ENCODE measurements around the gene APBB2. TPM values are rescaled to one million over a fixed set of nuclear protein-coding genes. Genes with fewer than 3 reads are reported as not detected.

Gene APBB2
- polyA plus RNA-seq, 3 donors = 0.15 to 0.33 TPM; not detected in 1

DNA sequence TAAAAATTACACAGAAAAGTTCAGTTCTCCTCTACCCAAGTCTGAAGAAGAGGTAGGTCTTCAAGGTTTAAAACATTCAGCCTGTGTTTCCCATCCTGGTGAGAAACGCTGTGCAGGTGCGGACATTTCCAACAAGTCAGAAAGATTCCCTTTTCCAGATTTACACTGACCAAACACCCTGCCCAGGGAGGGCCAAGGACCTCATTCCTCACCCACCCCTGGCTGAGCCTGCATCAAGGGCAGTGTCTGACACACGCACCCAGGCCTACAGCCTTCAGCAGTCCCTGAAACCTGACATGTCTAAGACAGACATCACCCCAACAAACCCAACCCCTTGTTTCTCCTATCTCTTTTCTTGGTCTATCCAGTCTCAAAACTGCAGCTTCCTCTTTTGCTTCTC, 105.9 kb downstream of the APBB2 start:
- peaks cover 0 to 5% (median 0%) of the 10 kb centered on the region in 7 donors for H3K9me3 Mint-ChIP-seq
- no peak overlapping the region for H2AFZ ChIP-seq (ENCODE audit: insufficient read depth, low read depth, low read length, poor library complexity, severe bottlenecking)
- TF ChIP-seq, protein P1, sequence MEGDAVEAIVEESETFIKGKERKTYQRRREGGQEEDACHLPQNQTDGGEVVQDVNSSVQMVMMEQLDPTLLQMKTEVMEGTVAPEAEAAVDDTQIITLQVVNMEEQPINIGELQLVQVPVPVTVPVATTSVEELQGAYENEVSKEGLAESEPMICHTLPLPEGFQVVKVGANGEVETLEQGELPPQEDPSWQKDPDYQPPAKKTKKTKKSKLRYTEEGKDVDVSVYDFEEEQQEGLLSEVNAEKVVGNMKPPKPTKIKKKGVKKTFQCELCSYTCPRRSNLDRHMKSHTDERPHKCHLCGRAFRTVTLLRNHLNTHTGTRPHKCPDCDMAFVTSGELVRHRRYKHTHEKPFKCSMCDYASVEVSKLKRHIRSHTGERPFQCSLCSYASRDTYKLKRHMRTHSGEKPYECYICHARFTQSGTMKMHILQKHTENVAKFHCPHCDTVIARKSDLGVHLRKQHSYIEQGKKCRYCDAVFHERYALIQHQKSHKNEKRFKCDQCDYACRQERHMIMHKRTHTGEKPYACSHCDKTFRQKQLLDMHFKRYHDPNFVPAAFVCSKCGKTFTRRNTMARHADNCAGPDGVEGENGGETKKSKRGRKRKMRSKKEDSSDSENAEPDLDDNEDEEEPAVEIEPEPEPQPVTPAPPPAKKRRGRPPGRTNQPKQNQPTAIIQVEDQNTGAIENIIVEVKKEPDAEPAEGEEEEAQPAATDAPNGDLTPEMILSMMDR (IDR thresholded peaks at IDR 0.05) = no peak
- WGBS (ENCODE audit: insufficient coverage) = 100% methylated on average over 2 of the region's 3 CpGs
- no peak overlapping the region for H3K27ac Mint-ChIP-seq
- peaks cover 0 to 2% (median 0%) of the 10 kb centered on the region in 3 donors for H3K27me3 Mint-ChIP-seq (ENCODE audit: low read depth in 3 of 3)
- no peak overlapping the region for H3K4me3 ChIP-seq (replicated peaks in 1 of 3; ENCODE audit: low read depth in 2 of 3, low read length in 3 of 3)
- H3K36me3 ChIP-seq (replicated peaks in 1 of 2; ENCODE audit: control insufficient read depth in 1 of 2, insufficient read depth in 2 of 2, low read length in 2 of 2) = no peaks in the 10 kb centered on the region
- H3K36me3 Mint-ChIP-seq = no peaks in the 10 kb centered on the region
- no peaks in the 10 kb centered on the region for H3K9me3 ChIP-seq (replicated peaks in 1 of 2; ENCODE audit: control insufficient read depth in 1 of 2, insufficient read depth in 1 of 2, low read length in 2 of 2)
- H3K79me2 ChIP-seq (ENCODE audit: insufficient read depth, low read length) = no peaks in the 10 kb centered on the region
- no peaks in the 10 kb centered on the region for H4K20me1 ChIP-seq (ENCODE audit: insufficient read depth, low read length)
- H3K27ac ChIP-seq (ENCODE audit: low read depth in 1 of 2, low read length in 2 of 2) = no peak overlapping the region
- DNase-seq = no peak
- H3K4me2 ChIP-seq (replicated peaks; ENCODE audit: extremely low read depth, low read length, poor library complexity, severe bottlenecking) = no peak overlapping the region
- H3K4me3 Mint-ChIP-seq = no peak overlapping the region
- no peaks in the 10 kb centered on the region for H3K4me1 ChIP-seq (ENCODE audit: control insufficient read depth in 1 of 2, insufficient read depth in 2 of 2, low read length in 2 of 2)
- no peak overlapping the region for H3K9ac ChIP-seq (ENCODE audit: insufficient read depth, low read length, poor library complexity, severe bottlenecking)
- no peaks in the 10 kb centered on the region for H3K4me1 Mint-ChIP-seq
- no peaks in the 10 kb centered on the region for H3K27me3 ChIP-seq (ENCODE audit: control insufficient read depth in 2 of 2, insufficient read depth in 2 of 2, low read length in 2 of 2)
- intact Hi-C loops (cut with micrococcal nuclease) = no loop called here

DNA sequence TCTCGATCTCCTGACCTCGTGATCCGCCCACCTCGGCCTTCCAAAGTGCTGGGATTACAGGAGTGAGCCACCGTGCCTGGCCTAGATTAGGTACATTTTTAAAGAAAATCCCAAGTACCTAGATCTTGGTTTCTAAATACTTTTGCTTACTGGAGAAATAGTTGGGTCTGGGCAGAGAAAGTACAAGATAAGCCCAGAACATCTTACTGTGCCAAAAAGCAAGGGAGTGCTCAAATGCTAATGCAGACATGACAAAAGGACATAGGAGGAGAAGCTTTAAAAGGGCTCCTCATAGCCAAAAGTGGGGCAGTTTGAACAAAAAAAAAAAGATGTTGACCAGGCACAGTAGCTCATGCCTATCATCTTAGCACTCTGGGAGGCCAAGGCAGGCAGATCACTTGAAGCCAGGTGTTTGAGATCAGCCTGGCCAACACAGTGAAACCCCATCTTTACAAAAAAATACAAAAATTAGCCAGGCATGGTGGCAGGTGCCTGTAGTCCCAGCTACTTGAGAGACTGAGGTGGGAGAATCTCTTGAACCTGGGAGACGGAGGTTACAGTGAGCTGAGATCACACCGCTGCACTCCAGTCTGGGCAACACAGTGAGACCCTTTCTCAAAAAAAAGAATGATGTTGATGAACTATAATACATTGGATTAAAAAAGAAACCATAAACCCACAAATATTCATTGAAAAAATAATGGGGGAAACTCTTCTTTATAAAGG, 107.5 kb downstream of the APBB2 start:
- no peak overlapping the region for H3K4me3 Mint-ChIP-seq
- H3K36me3 Mint-ChIP-seq = no peaks in the 10 kb centered on the region
- H3K4me1 Mint-ChIP-seq = no peaks in the 10 kb centered on the region
- Histone ChIP-seq H3K4me3 (replicated peaks in 1 of 3; ENCODE audit: low read depth in 2 of 3, low read length in 3 of 3) (no peak overlapping the region), H4K20me1 (ENCODE audit: insufficient read depth, low read length) (no peaks in the 10 kb centered on the region), H3K36me3 (replicated peaks in 1 of 2; ENCODE audit: control insufficient read depth in 1 of 2, insufficient read depth in 2 of 2, low read length in 2 of 2) (no peaks in the 10 kb centered on the region), H2AFZ (ENCODE audit: insufficient read depth, low read depth, low read length, poor library complexity, severe bottlenecking) (no peak overlapping the region), H3K9ac (ENCODE audit: insufficient read depth, low read length, poor library complexity, severe bottlenecking) (no peak overlapping the region), H3K27ac (ENCODE audit: low read depth in 1 of 2, low read length in 2 of 2) (no peak overlapping the region), H3K79me2 (ENCODE audit: insufficient read depth, low read length) (no peaks in the 10 kb centered on the region), H3K4me2 (replicated peaks; ENCODE audit: extremely low read depth, low read length, poor library complexity, severe bottlenecking) (no peak overlapping the region), H3K4me1 (ENCODE audit: control insufficient read depth in 1 of 2, insufficient read depth in 2 of 2, low read length in 2 of 2) (no peaks in the 10 kb centered on the region), H3K27me3 (ENCODE audit: control insufficient read depth in 2 of 2, insufficient read depth in 2 of 2, low read length in 2 of 2) (no peaks in the 10 kb centered on the region), H3K9me3 (replicated peaks in 1 of 2; ENCODE audit: control insufficient read depth in 1 of 2, insufficient read depth in 1 of 2, low read length in 2 of 2) (no peaks in the 10 kb centered on the region)
- TF ChIP-seq, protein P1 (IDR thresholded peaks at IDR 0.05) = no peak
- no CpG with 5 or more reads among the region's 7 CpGs for WGBS (ENCODE audit: insufficient coverage)
- intact Hi-C loops (cut with micrococcal nuclease) = no loop called here
- no peak for DNase-seq
- H3K9me3 Mint-ChIP-seq = peaks cover 0 to 5% (median 0%) of the 10 kb centered on the region in 7 donors
- no peak overlapping the region for H3K27ac Mint-ChIP-seq
- H3K27me3 Mint-ChIP-seq (ENCODE audit: low read depth in 3 of 3) = peaks cover 0 to 2% (median 0%) of the 10 kb centered on the region in 3 donors
